ENCODE results near the gene TYW1B. TPM values are rescaled to one million over a fixed set of nuclear protein-coding genes. Genes with fewer than 3 reads are reported as not detected.
"Not testable (repeated sequence)": the region's sequence is repeated elsewhere in the genome, so short reads cannot be mapped to it uniquely, and the experiment has no call there.

TYW1B gene
- total RNA-seq, 1 donor from 2014 or later = not detected

DNA sequence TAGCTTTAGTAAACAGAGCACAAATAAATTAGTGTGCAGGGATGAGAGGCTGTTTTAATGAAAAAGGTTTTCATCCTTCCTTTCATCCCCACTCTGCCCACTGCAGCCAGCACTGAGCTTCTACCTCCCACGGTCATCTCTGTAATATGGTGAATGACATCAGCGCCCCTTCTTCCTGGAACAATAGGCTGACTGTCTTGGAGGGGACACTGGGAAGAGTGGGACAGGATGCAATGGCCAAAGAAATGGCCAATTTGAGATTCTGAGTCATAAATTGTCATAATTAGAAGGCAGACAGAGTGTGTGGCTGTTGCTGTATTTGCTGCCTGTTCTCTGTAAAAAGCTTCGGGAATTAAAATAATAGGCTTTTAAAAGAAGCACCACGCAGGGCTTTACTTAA lies 289.1 kb downstream of the TYW1B start:
- TF ChIP-seq, protein P1, sequence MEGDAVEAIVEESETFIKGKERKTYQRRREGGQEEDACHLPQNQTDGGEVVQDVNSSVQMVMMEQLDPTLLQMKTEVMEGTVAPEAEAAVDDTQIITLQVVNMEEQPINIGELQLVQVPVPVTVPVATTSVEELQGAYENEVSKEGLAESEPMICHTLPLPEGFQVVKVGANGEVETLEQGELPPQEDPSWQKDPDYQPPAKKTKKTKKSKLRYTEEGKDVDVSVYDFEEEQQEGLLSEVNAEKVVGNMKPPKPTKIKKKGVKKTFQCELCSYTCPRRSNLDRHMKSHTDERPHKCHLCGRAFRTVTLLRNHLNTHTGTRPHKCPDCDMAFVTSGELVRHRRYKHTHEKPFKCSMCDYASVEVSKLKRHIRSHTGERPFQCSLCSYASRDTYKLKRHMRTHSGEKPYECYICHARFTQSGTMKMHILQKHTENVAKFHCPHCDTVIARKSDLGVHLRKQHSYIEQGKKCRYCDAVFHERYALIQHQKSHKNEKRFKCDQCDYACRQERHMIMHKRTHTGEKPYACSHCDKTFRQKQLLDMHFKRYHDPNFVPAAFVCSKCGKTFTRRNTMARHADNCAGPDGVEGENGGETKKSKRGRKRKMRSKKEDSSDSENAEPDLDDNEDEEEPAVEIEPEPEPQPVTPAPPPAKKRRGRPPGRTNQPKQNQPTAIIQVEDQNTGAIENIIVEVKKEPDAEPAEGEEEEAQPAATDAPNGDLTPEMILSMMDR (IDR thresholded peaks at IDR 0.05) = no peak
- intact Hi-C loops (cut with DNase I) = no loop called here
- no peaks in the 10 kb centered on the region for H3K27me3 ChIP-seq
- H3K9me3 ChIP-seq = no peaks in the 10 kb centered on the region
- H3K36me3 ChIP-seq = no peaks in the 10 kb centered on the region
- no peak overlapping the region for H3K27ac ChIP-seq
- DNase-seq (ENCODE audit: low spot score in 2 of 2) = no peak
- H3K4me3 ChIP-seq = no peak overlapping the region
- no peaks in the 10 kb centered on the region for H3K4me1 ChIP-seq

DNA sequence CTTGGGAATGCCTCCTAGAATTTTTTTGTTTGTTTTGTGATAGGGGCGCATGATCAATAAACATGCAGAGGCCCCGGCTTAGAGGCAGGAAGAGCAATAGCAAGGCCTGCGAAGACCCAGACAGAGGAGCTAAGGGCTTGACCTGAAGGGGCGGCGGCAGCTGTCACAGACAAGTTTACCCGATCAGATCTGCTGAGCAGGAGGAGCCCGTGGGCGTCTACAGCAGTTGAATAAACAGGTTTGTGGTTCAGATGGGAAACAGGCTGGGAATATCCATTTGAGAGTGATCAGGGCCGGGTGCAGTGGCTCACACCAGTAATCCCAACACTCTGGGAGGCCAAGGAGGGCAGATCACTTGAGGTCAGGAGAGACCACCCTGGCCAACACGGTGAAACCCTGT lies 289.9 kb downstream of the TYW1B start:
- intact Hi-C loops (cut with DNase I) = no loop called here
- H3K36me3 ChIP-seq = no peaks in the 10 kb centered on the region

DNA sequence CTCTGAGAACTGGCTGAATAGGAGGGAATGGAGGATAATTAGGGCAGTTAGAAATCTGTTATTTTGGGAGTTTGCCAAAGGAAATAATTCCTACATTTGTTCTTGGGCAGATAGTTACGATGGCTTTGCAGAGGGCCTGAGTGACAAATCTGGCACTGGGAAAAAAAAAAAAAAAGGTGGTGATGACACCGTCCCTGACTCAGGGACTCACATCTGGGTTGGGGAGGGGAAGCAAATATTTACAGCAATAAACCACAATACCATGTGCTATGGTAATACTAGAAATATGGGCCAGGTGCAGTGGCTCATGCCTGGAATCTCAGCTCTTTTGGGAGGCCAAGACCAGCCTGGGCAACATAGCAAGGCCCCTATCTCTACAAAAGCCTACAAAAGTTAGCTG lies 292.0 kb downstream of the TYW1B start:
- H3K27me3 ChIP-seq; intact Hi-C loops (cut with DNase I); DNase-seq (ENCODE audit: low spot score in 2 of 2); H3K9me3 ChIP-seq; H3K4me3 ChIP-seq; H3K27ac ChIP-seq; H3K4me1 ChIP-seq; H3K36me3 ChIP-seq: not testable (repeated sequence)

More for the DNA sequence above, 289.9 kb downstream of the TYW1B start:
- no peaks in the 10 kb centered on the region for H3K9me3 ChIP-seq
- H3K4me1 ChIP-seq = no peaks in the 10 kb centered on the region
- no peak overlapping the region for H3K4me3 ChIP-seq
- no peak overlapping the region for H3K27ac ChIP-seq
- TF ChIP-seq, protein P1 (IDR thresholded peaks at IDR 0.05) = no peak
- no peak for DNase-seq (ENCODE audit: low spot score in 2 of 2)
- no peaks in the 10 kb centered on the region for H3K27me3 ChIP-seq

DNA sequence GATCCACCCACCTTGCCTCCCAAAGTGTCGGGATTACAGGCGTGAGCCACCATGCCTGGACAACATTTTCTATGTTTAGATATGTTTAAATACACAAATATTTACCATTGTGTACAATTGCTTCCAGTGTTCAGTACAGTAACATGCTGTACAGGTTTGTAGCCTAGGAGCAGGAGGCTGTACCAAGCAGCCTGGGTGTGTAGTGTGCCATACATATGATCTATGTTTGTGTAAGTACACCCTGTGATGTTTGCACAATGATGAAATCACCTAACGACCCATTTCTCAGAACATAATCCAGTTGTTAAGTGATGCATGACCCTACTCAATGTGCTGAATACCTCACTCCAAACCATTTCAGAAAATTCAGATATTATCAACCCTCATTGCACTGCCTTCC lies 297.0 kb downstream of the TYW1B start:
- H3K4me1 ChIP-seq; DNase-seq (ENCODE audit: low spot score in 2 of 2); H3K27ac ChIP-seq; H3K36me3 ChIP-seq; H3K27me3 ChIP-seq; intact Hi-C loops (cut with DNase I); H3K9me3 ChIP-seq; H3K4me3 ChIP-seq: not testable (repeated sequence)

Other genes starting within 250 kb of the TYW1B start
- 39.8 TPM for gene POM121, start 96.9 kb upstream of the TYW1B start, total RNA-seq
- not detected for gene TRIM74, start 141.3 kb upstream of the TYW1B start, total RNA-seq
- gene SPDYE8, start 201.6 kb upstream of the TYW1B start, total RNA-seq = not detected
- gene SPDYE11, start 229.7 kb upstream of the TYW1B start, total RNA-seq = not detected